HG02884 (cell line): Measurements from ENCODE around the gene C6orf89.

ENCODE experiments used
- ATAC-seq: cut with Tn5 transposase; IDR thresholded peaks from one replicate; pipeline ENCODE4 v1.9.1; 2021; ENCODE audit warnings: mild to moderate bottlenecking, moderate library complexity; ENCODE audit not compliant: unreplicated experiment

Gene C6orf89

GRCh38 chr6:36967301-36967700, 81.5 kb downstream of the C6orf89 start:
- no peak for ATAC-seq

GRCh38 chr6:36967757-36968156, 82.0 kb downstream of the C6orf89 start:
- no peak for ATAC-seq

GRCh38 chr6:36968266-36968977, 82.7 kb downstream of the C6orf89 start:
- no peak for ATAC-seq

GRCh38 chr6:36969240-36969691, 83.5 kb downstream of the C6orf89 start:
- no peak for ATAC-seq

GRCh38 chr6:36969988-36970891, 84.5 kb downstream of the C6orf89 start:
- ATAC-seq: no peak

- no peak for ATAC-seq
Observed at GRCh38 chr6:36970892-36971842, 85.4 kb downstream of the C6orf89 start.

GRCh38 chr6:36971921-36972673, 86.3 kb downstream of the C6orf89 start:
- no peak for ATAC-seq

- no peak for ATAC-seq
Observed at GRCh38 chr6:36973190-36973589, 87.4 kb downstream of the C6orf89 start.

- no peak for ATAC-seq
Observed at GRCh38 chr6:36973647-36974046, 87.9 kb downstream of the C6orf89 start.

GRCh38 chr6:36975231-36976006, 89.7 kb downstream of the C6orf89 start:
- no peak for ATAC-seq

GRCh38 chr6:36976007-36976264, 90.2 kb downstream of the C6orf89 start:
- no peak for ATAC-seq

- ATAC-seq: no peak
Observed at GRCh38 chr6:36976509-36976908, 90.8 kb downstream of the C6orf89 start.

GRCh38 chr6:36976931-36977330, 91.2 kb downstream of the C6orf89 start:
- ATAC-seq: no peak

GRCh38 chr6:36977470-36977941, 91.8 kb downstream of the C6orf89 start:
- no peak for ATAC-seq
